PC-9 (cell line): ENCODE measurements around the gene ATL1.

Source experiments
- CTCF ChIP-seq: fragments of 200-600 bp; sonication (generic); conservative IDR thresholded peaks from 2 replicates; pipeline ENCODE4 v1.6.1; 2017; ENCODE audit warnings: mixed run types, antibody characterized with exemption, mild to moderate bottlenecking, moderate library complexity
- EZH2 ChIP-seq: fragments of 200-600 bp; sonication (generic); IDR thresholded peaks from 2 replicates; pipeline ENCODE4 v1.8.0; 2017; ENCODE audit warnings: antibody characterized with exemption, low read depth

GRCh38 chr14:50594577-50595316, 34.8 kb downstream of the ATL1 start:
- TF ChIP-seq CTCF (no peak), EZH2 (no peak)
